Ishikawa (cell line): Measurements from ENCODE around the gene ARHGAP40.

Experiments
- CEBPB ChIP-seq: IDR thresholded peaks from 2 replicates; pipeline ENCODE4 v1.6.1; 2012
- CREB1 ChIP-seq: IDR thresholded peaks from 2 replicates; pipeline ENCODE4 v1.6.1; 2012; ENCODE audit warnings: low read depth
- EGR1 ChIP-seq: IDR thresholded peaks from 2 replicates; pipeline ENCODE4 v1.6.1; 2012
- EP300 ChIP-seq: IDR thresholded peaks from 2 replicates; pipeline ENCODE4 v1.6.1; 2012; ENCODE audit warnings: borderline replicate concordance
- FOXM1 ChIP-seq: IDR thresholded peaks from 2 replicates; pipeline ENCODE4 v1.6.1; 2012; ENCODE audit warnings: low read depth, borderline replicate concordance
- MAX ChIP-seq: IDR thresholded peaks from 2 replicates; pipeline ENCODE4 v1.6.1; 2012
- NFIC ChIP-seq: IDR thresholded peaks from 2 replicates; pipeline ENCODE4 v1.6.1; 2012
- RAD21 ChIP-seq: IDR thresholded peaks from 2 replicates; pipeline ENCODE4 v1.6.1; 2012; ENCODE audit warnings: low read depth
- TAF1 ChIP-seq: IDR thresholded peaks from 2 replicates; pipeline ENCODE4 v1.6.1; 2012; ENCODE audit warnings: low read depth, mild to moderate bottlenecking
- TCF12 ChIP-seq: IDR thresholded peaks from 2 replicates; pipeline ENCODE4 v1.6.1; 2012; ENCODE audit warnings: low read depth
- TEAD4 ChIP-seq: IDR thresholded peaks from 2 replicates; pipeline ENCODE4 v1.6.1; 2012
- USF1 ChIP-seq: IDR thresholded peaks from 2 replicates; pipeline ENCODE4 v1.6.1; 2012
- YY1 ChIP-seq: IDR thresholded peaks from 2 replicates; pipeline ENCODE4 v1.6.1; 2012; ENCODE audit warnings: low read depth
- ZBTB7A ChIP-seq: IDR thresholded peaks from 2 replicates; pipeline ENCODE4 v1.6.1; 2012; ENCODE audit warnings: low read depth
- TF ChIP-seq, protein P1 (sequence below): IDR thresholded peaks from 2 replicates; pipeline ENCODE4 v1.6.1; 2012; ENCODE audit warnings: low read depth, mild to moderate bottlenecking

ARHGAP40 gene

GRCh38 chr20:38625896-38626295, 24.3 kb downstream of the ARHGAP40 start:
- TF ChIP-seq MAX: no peak
- no peak for TF ChIP-seq NFIC
- no peak for TF ChIP-seq EGR1
- TF ChIP-seq, protein P1, sequence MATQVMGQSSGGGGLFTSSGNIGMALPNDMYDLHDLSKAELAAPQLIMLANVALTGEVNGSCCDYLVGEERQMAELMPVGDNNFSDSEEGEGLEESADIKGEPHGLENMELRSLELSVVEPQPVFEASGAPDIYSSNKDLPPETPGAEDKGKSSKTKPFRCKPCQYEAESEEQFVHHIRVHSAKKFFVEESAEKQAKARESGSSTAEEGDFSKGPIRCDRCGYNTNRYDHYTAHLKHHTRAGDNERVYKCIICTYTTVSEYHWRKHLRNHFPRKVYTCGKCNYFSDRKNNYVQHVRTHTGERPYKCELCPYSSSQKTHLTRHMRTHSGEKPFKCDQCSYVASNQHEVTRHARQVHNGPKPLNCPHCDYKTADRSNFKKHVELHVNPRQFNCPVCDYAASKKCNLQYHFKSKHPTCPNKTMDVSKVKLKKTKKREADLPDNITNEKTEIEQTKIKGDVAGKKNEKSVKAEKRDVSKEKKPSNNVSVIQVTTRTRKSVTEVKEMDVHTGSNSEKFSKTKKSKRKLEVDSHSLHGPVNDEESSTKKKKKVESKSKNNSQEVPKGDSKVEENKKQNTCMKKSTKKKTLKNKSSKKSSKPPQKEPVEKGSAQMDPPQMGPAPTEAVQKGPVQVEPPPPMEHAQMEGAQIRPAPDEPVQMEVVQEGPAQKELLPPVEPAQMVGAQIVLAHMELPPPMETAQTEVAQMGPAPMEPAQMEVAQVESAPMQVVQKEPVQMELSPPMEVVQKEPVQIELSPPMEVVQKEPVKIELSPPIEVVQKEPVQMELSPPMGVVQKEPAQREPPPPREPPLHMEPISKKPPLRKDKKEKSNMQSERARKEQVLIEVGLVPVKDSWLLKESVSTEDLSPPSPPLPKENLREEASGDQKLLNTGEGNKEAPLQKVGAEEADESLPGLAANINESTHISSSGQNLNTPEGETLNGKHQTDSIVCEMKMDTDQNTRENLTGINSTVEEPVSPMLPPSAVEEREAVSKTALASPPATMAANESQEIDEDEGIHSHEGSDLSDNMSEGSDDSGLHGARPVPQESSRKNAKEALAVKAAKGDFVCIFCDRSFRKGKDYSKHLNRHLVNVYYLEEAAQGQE: no peak
- no peak for TF ChIP-seq CEBPB
- TF ChIP-seq EP300: no peak
- TF ChIP-seq YY1: no peak
- no peak for TF ChIP-seq CREB1
- TF ChIP-seq RAD21: no peak
- no peak for TF ChIP-seq TAF1
- TF ChIP-seq TEAD4: no peak
- no peak for TF ChIP-seq USF1
- TF ChIP-seq ZBTB7A: no peak
- TF ChIP-seq TCF12: no peak
- TF ChIP-seq FOXM1: no peak

DNA sequence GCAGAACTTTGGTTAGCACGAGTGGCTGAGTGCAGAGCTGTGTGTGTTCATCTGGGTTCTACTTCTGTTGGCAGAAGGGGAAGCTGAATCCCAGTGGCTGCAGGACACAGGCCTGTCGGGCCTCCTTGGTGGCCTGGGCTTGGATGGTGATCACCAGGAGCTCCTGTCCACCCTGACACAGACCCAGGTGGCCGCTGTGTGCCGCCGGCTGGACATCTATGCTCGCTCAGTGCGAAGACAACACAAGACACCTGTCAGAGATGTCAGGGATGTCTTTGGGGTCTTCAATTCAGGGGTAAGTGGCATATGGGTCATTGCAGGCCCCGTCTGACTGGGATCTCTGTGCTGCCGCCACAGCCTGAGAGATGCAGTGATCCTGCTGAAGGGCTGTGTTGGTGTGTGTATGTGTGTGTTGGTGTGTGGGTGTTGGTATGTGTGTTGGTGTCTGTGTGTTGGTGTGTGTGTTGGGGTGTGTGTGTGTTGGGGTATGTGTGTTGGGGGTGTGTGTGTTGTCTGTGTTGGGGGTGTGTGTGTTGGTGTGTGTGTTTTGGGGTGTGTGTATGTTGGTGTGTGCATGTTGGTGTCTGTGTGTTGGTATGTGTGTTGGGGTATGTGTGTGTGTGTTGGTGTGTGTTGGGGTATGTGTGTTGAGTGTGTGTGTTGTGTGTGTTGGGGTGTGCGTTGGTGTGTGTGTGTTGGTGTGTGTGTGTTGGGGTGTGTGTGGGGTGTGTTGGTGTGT, 25.5 kb downstream of the ARHGAP40 start:
- no peak for TF ChIP-seq ZBTB7A
- no peak for TF ChIP-seq TEAD4
- TF ChIP-seq YY1: no peak
- no peak for TF ChIP-seq EP300
- TF ChIP-seq TAF1: no peak
- TF ChIP-seq MAX: no peak
- TF ChIP-seq CEBPB: no peak
- TF ChIP-seq, protein P1: no peak
- TF ChIP-seq TCF12: no peak
- no peak for TF ChIP-seq FOXM1
- no peak for TF ChIP-seq USF1
- no peak for TF ChIP-seq NFIC
- no peak for TF ChIP-seq CREB1
- TF ChIP-seq EGR1: no peak
- no peak for TF ChIP-seq RAD21

GRCh38 chr20:38628580-38629470, 27.2 kb downstream of the ARHGAP40 start:
- TF ChIP-seq USF1 (no peak), EP300 (no peak)

DNA sequence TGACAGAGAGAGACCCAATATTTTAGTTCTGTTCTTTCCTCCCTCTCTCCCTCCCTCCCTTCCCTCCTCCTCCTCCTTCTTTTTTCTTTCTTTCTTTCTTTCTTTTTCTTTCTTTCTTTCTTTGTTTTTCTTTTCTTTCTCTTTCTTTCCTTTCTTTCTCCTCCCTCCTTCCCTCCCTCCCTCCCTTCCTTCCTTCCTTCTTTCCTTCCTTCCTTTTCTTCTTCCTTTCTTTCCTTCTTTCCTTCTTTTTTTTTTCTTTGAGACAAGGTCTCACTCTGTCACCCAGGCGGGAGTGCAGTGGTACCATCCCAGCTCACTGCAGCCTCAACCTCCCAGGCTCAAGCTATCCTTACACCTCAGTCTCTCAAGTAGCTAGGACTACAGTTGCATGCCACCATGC, 28.4 kb downstream of the ARHGAP40 start:
- TF ChIP-seq, protein P1: no peak
- TF ChIP-seq MAX (no peak), RAD21 (no peak), YY1 (no peak), TAF1 (no peak), FOXM1 (no peak)
